Measurements from ENCODE around the gene RERE. TPM values are rescaled to one million over a fixed set of nuclear protein-coding genes. Genes with fewer than 3 reads are reported as not detected.

Gene RERE
- total RNA-seq, 1 experiment from 2014 or later: 40.6 TPM

DNA sequence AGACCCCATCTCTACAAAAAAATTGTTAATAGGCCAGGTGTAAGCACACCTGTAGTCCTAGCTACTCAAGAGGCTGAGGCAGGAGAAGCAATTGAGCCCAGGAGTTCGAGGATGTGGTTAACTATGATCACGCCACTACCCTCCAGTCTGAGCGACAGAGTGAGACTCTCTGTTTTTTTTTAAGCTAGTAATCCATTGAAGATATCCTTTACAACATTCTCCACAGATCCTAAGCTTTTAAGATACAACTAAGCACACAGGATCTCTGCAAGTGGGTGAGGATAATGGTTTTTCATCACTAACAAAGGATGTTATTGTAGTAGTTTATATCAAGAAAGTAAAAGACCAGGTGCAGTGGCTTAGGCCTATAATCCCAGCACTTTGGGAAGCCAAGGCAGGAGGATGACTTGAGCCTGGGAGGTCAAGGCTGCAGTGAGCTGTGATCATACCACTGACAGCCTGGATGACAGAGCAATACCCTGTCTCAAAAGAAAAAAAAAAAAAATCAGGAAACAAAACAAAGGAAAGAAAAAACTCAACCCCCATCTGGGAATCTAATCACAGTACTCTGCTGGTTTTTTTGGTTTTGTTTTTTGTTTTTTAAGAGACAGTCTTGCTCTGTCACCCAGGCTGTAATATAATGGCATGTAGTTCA is 166.1 kb downstream of the RERE start:
- POLR2A ChIA-PET: no interaction called here
- Histone ChIP-seq H3K27ac (ENCODE audit: low read depth, low read length) (no peak overlapping the region), H4K20me1 (ENCODE audit: insufficient read depth) (peaks cover 4% of the 10 kb centered on the region), H3K9me3 (ENCODE audit: control insufficient read depth in 1 of 2, insufficient read depth in 1 of 2, low read depth in 1 of 2, low read length in 2 of 2) (no peaks in the 10 kb centered on the region), H3K9me2 (ENCODE audit: insufficient read depth) (no peaks in the 10 kb centered on the region), H3K4me1 (ENCODE audit: control insufficient read depth in 1 of 2, insufficient read depth in 2 of 2, low read length in 2 of 2) (no peaks in the 10 kb centered on the region), H3K4me2 (ENCODE audit: low read length) (no peak overlapping the region), H2AFZ (ENCODE audit: low read depth, low read length, poor library complexity, severe bottlenecking) (no peak overlapping the region), H3K4me3 (replicated peaks in 1 of 2; ENCODE audit: low read depth in 1 of 2, low read length in 2 of 2) (no peak overlapping the region), H3K36me3 (ENCODE audit: control insufficient read depth in 1 of 2, insufficient read depth in 2 of 2, low read length in 2 of 2) (no peaks in the 10 kb centered on the region; a peak in 1 of 4 replicates), H3K27me3 (ENCODE audit: insufficient read depth, low read length) (no peaks in the 10 kb centered on the region), H3K79me2 (ENCODE audit: insufficient read depth, low read length) (peaks cover 25% of the 10 kb centered on the region), H3K9ac (ENCODE audit: low read length) (no peak overlapping the region)
- CTCF ChIA-PET: no interaction called here
- intact Hi-C loops (cut with micrococcal nuclease): no loop called here
- ATAC-seq: no peak
- DNase-seq (ENCODE audit: low read depth, low spot score): no peak
- RAD21 ChIA-PET (ENCODE audit: low non-redundant PET in 1 of 2, low total read pairs in 2 of 2, uncharacterized antibody in 2 of 2, unreplicated experiment in 2 of 2): no interaction called here
- TF ChIP-seq EZH2phosphoT487 (IDR thresholded peaks at IDR 0.05; ENCODE audit: borderline replicate concordance) (no peak), ZFX (IDR thresholded peaks at IDR 0.05) (no peak), ZNF274 (IDR thresholded peaks at IDR 0.05; ENCODE audit: low read depth, low read length) (no peak), SP1 (IDR thresholded peaks at IDR 0.05; ENCODE audit: low read depth) (no peak), CEBPB (IDR thresholded peaks at IDR 0.05; ENCODE audit: low read depth) (no peak)
- TF ChIP-seq, protein P1, sequence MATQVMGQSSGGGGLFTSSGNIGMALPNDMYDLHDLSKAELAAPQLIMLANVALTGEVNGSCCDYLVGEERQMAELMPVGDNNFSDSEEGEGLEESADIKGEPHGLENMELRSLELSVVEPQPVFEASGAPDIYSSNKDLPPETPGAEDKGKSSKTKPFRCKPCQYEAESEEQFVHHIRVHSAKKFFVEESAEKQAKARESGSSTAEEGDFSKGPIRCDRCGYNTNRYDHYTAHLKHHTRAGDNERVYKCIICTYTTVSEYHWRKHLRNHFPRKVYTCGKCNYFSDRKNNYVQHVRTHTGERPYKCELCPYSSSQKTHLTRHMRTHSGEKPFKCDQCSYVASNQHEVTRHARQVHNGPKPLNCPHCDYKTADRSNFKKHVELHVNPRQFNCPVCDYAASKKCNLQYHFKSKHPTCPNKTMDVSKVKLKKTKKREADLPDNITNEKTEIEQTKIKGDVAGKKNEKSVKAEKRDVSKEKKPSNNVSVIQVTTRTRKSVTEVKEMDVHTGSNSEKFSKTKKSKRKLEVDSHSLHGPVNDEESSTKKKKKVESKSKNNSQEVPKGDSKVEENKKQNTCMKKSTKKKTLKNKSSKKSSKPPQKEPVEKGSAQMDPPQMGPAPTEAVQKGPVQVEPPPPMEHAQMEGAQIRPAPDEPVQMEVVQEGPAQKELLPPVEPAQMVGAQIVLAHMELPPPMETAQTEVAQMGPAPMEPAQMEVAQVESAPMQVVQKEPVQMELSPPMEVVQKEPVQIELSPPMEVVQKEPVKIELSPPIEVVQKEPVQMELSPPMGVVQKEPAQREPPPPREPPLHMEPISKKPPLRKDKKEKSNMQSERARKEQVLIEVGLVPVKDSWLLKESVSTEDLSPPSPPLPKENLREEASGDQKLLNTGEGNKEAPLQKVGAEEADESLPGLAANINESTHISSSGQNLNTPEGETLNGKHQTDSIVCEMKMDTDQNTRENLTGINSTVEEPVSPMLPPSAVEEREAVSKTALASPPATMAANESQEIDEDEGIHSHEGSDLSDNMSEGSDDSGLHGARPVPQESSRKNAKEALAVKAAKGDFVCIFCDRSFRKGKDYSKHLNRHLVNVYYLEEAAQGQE (IDR thresholded peaks at IDR 0.05; ENCODE audit: low read depth): no peak
- TF ChIP-seq, protein P2, sequence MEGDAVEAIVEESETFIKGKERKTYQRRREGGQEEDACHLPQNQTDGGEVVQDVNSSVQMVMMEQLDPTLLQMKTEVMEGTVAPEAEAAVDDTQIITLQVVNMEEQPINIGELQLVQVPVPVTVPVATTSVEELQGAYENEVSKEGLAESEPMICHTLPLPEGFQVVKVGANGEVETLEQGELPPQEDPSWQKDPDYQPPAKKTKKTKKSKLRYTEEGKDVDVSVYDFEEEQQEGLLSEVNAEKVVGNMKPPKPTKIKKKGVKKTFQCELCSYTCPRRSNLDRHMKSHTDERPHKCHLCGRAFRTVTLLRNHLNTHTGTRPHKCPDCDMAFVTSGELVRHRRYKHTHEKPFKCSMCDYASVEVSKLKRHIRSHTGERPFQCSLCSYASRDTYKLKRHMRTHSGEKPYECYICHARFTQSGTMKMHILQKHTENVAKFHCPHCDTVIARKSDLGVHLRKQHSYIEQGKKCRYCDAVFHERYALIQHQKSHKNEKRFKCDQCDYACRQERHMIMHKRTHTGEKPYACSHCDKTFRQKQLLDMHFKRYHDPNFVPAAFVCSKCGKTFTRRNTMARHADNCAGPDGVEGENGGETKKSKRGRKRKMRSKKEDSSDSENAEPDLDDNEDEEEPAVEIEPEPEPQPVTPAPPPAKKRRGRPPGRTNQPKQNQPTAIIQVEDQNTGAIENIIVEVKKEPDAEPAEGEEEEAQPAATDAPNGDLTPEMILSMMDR (IDR thresholded peaks at IDR 0.05 in 2 of 3, conservative IDR thresholded peaks at IDR 0.05 in 1 of 3; ENCODE audit: borderline replicate concordance in 1 of 3, insufficient read depth in 1 of 3, low read depth in 2 of 3, low read length in 2 of 3): no peak
- TF ChIP-seq, protein P3, sequence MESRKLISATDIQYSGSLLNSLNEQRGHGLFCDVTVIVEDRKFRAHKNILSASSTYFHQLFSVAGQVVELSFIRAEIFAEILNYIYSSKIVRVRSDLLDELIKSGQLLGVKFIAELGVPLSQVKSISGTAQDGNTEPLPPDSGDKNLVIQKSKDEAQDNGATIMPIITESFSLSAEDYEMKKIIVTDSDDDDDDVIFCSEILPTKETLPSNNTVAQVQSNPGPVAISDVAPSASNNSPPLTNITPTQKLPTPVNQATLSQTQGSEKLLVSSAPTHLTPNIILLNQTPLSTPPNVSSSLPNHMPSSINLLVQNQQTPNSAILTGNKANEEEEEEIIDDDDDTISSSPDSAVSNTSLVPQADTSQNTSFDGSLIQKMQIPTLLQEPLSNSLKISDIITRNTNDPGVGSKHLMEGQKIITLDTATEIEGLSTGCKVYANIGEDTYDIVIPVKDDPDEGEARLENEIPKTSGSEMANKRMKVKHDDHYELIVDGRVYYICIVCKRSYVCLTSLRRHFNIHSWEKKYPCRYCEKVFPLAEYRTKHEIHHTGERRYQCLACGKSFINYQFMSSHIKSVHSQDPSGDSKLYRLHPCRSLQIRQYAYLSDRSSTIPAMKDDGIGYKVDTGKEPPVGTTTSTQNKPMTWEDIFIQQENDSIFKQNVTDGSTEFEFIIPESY (IDR thresholded peaks at IDR 0.05; ENCODE audit: extremely low read depth, insufficient replicate concordance, low read length): no peak
- no TSS peak for BruUV-seq (replicated peaks)
